K562 (cell line): ENCODE measurements around the gene FXYD4. TPM values are rescaled to one million over a fixed set of nuclear protein-coding genes. Genes with fewer than 3 reads are reported as not detected.
A peak's percentile ranks its signal among the peaks of the same experiment; 100 is the strongest.

Experiments used
- ATAC-seq: fragments of 200-7000 bp; cut with Tn5 transposase; 3 replicates; pipeline ENCODE4 v1.9.1; 2020; ENCODE audit warnings: moderate library complexity
- BruUV-seq: library from RNA; stranded (reverse); fragments of 400-500 nt; replicated peaks from 2 replicates; lab custom pipeline; 2021; lab: Mats Ljungman, UMichigan
- CTCF ChIA-PET: fragments of 300-600 bp; formaldehyde crosslinking; extraction: SDS; loops from one replicate; lab custom pipeline; 2021; ENCODE audit warnings: low intra/inter-chr PET ratio; lab: Yijun Ruan, JAX
- POLR2A ChIA-PET: fragments of 300-600, 350-650 bp; sonication (Branson Sonifier 250); formaldehyde crosslinking; extraction: SDS; loops from one replicate; lab custom pipeline; 2021; ENCODE audit warnings: antibody characterized with exemption, inconsistent platforms; lab: Yijun Ruan, JAX
- DNase-seq, 4 experiments: peaks; one replicate each; pipeline versions ENCODE4 v3.0.0 to v3.0.0-alpha.2; 2011 to 2018; ENCODE audit warnings: low spot score in 3 of 4, mixed read lengths in 3 of 4; ENCODE audit errors: extremely low read depth in 1 of 4
- FAIRE-seq: peaks from 2 replicates; lab custom pipeline; 2011; peaks lifted over from hg19 to GRCh38; lab: Jason Lieb, UNC
- H2AFZ ChIP-seq: 2 replicates; pipeline ENCODE4 v1.6.0; 2011; ENCODE audit warnings: low read depth, low read length, control low read depth, inconsistent platforms
- H3K27ac ChIP-seq: fragments of 200-600 bp; 3 replicates; pipeline ENCODE4 v1.8.0; 2011; ENCODE audit warnings: low read depth, mild to moderate bottlenecking, control low read depth, inconsistent platforms, low read length, moderate library complexity, mixed read lengths; ENCODE audit errors: extremely low read depth
- H3K27me3 ChIP-seq, 2 experiments: fragments of 300-600 bp in 1 of 2; 2 replicates in 1 of 2; 3 replicates in 1 of 2; pipeline versions ENCODE4 v1.6.0 to v1.8.0; 2011; ENCODE audit warnings: inconsistent platforms in 2 of 2, low read length in 2 of 2, mild to moderate bottlenecking in 1 of 2, mixed read lengths in 1 of 2, moderate library complexity in 1 of 2; ENCODE audit not compliant: control insufficient read depth in 2 of 2, insufficient read depth in 2 of 2
- H3K36me3 ChIP-seq: fragments of 300-600 bp; 3 replicates; pipeline ENCODE4 v1.8.0; 2011; ENCODE audit warnings: mild to moderate bottlenecking, low read length, inconsistent platforms; ENCODE audit not compliant: control insufficient read depth, insufficient read depth
- H3K4me1 ChIP-seq, 2 experiments: fragments of 200-600 bp in 1 of 2; replicated peaks in 1 of 2; 2 replicates in 1 of 2; 3 replicates in 1 of 2; pipeline versions ENCODE4 v1.5.1 to v1.8.0; 2011; ENCODE audit warnings: inconsistent platforms in 2 of 2, low read length in 2 of 2, mild to moderate bottlenecking in 1 of 2, mixed read lengths in 1 of 2, moderate library complexity in 1 of 2; ENCODE audit not compliant: control insufficient read depth in 2 of 2, insufficient read depth in 2 of 2
- H3K4me2 ChIP-seq: 2 replicates; pipeline ENCODE4 v1.6.1; 2011; ENCODE audit warnings: low read length, control low read depth, inconsistent platforms, mixed read lengths; ENCODE audit not compliant: insufficient read depth
- H3K4me3 ChIP-seq: fragments of 200-600 bp; sonication (generic), shearing (Covaris generic); 2 replicates; pipeline ENCODE4 v1.5.1; 2016; ENCODE audit warnings: control low read depth, inconsistent platforms
- H3K79me2 ChIP-seq: fragments of 200-600 bp; 3 replicates; pipeline ENCODE4 v1.8.0; 2011; ENCODE audit warnings: low read length, inconsistent platforms; ENCODE audit not compliant: control insufficient read depth, insufficient read depth
- H3K9ac ChIP-seq, 2 experiments: 2 replicates each; pipeline versions ENCODE4 v1.6.0 to v1.6.1; 2011; ENCODE audit warnings: low read depth in 2 of 2, low read length in 2 of 2, control low read depth in 1 of 2, inconsistent platforms in 1 of 2, mild to moderate bottlenecking in 1 of 2, mixed read lengths in 1 of 2; ENCODE audit not compliant: insufficient read depth in 1 of 2
- H3K9me1 ChIP-seq: one replicate; pipeline ENCODE4 v1.6.0; 2011; ENCODE audit warnings: inconsistent platforms, mild to moderate bottlenecking, low read length, moderate library complexity; ENCODE audit not compliant: control insufficient read depth, insufficient read depth
- H3K9me3 ChIP-seq: replicated peaks from 2 replicates; pipeline ENCODE4 v1.5.1; 2011; ENCODE audit warnings: low read depth, low read length, inconsistent platforms; ENCODE audit not compliant: control insufficient read depth, insufficient read depth
- H4K20me1 ChIP-seq: replicated peaks from 2 replicates; pipeline ENCODE4 v1.6.1; 2011; ENCODE audit warnings: low read length, inconsistent platforms, mixed read lengths; ENCODE audit not compliant: control insufficient read depth, insufficient read depth
- E2F8 ChIP-seq: fragments of 450-650 bp; IDR thresholded peaks from 2 replicates; pipeline ENCODE4 v1.7.1; 2018; ENCODE audit warnings: mild to moderate bottlenecking, low read depth; ENCODE audit not compliant: partially characterized antibody
- ETS1 ChIP-seq: conservative IDR thresholded peaks from 2 replicates; pipeline ENCODE4 v1.6.1; 2011; ENCODE audit warnings: low read depth, mild to moderate bottlenecking, low read length; ENCODE audit not compliant: control insufficient read depth
- RAD51 ChIP-seq: fragments of 450-650 bp; IDR thresholded peaks from 2 replicates; pipeline ENCODE4 v1.7.1; 2016; ENCODE audit warnings: low read depth, mild to moderate bottlenecking, borderline replicate concordance
- SPI1 ChIP-seq: IDR thresholded peaks from 2 replicates; pipeline ENCODE4 v1.6.1; 2011; ENCODE audit warnings: low read depth, low read length, control low read depth, borderline replicate concordance
- ZNF146 ChIP-seq: IDR thresholded peaks from one replicate; pipeline ENCODE4 v1.6.1; 2018; ENCODE audit warnings: missing compliant biosample characterization; ENCODE audit not compliant: unreplicated experiment
- ZNF512 ChIP-seq: IDR thresholded peaks from 2 replicates; pipeline ENCODE4 v1.6.1; 2016; ENCODE audit warnings: missing genetic modification characterization, missing compliant biosample characterization
- WGBS: fragments of 100-300 bp; shearing (Covaris generic); methylation state at CpG from one replicate; pipeline ENCODE4 v1.1.6; 2016; ENCODE audit warnings: low coverage, mixed read lengths; ENCODE audit not compliant: insufficient coverage; ENCODE audit errors: missing lambda C conversion rate; 5-methylcytosine and 5-hydroxymethylcytosine counted together
- in situ Hi-C: fragments of 300-500 bp; cut with MboI; formaldehyde crosslinking; loops from 4 replicates; pipeline ENCODE4 v1.15.0; 2018; ENCODE audit warnings: inconsistent platforms, mixed read lengths
- intact Hi-C: fragments of 100-400 bp; cut with micrococcal nuclease; formaldehyde crosslinking; loops from 2 replicates; pipeline ENCODE4 v1.14.2; 2022
- polyA plus RNA-seq, 8 experiments: library from polyadenylated mRNA; depleted of rRNA in 4 of 8; stranded (reverse) in 5 of 8; unstranded in 3 of 8; fragments of >200 nt; fragmentation: Nextera tagmentation in 2 of 8; fragmentation: Illumina TruSeq in 1 of 8; extraction: Ambion mirVana in 2 of 8; extraction: Trizol in 1 of 8; gene quantifications; 2 replicates each; pipeline versions ENCODE4 v1.2.1 to v1.2.3, GENCODE V29; 2011 to 2014; ENCODE audit warnings: inconsistent platforms in 1 of 8, missing spikeins in 1 of 8
- total RNA-seq, 7 experiments: library from RNA; depleted of rRNA in 6 of 7; stranded (reverse); fragments of >200 nt in 6 of 7; fragmentation: Illumina TruSeq in 2 of 7; extraction: Trizol in 2 of 7; gene quantifications; 2 replicates each; pipeline versions ENCODE4 v1.2.1 to v1.2.3, GENCODE V29; 2011 to 2021; ENCODE audit warnings: low replicate concordance in 1 of 7

FXYD4 gene
- total and polyA plus RNA-seq, 9 of the 15 experiments (the other 6 are each of a cell fraction or from before 2014, with no cell fraction given), result not detected

- no peak for TF ChIP-seq ETS1
- no peak for TF ChIP-seq E2F8
- no peak for TF ChIP-seq ZNF146 (CRISPR knock-in tag)
- TF ChIP-seq, all 486 proteins: peak for 20
These were observed at the start of gene FXYD4 (continued) for GRCh38 chr10:43371418-43371817.

GRCh38 chr10:43322331-43322730 is 49.1 kb upstream of the FXYD4 start:
- POLR2A ChIA-PET, result no interaction called here
- peaks cover 4 to 9% of the 10 kb centered on the region in 2 experiments; a peak in 1 of 5 replicates for H3K4me1 ChIP-seq

More at GRCh38 chr10:43322331-43322730, 49.1 kb upstream of the FXYD4 start:
- Histone ChIP-seq H3K4me3 (no peak overlapping the region), H3K9ac (no peak overlapping the region), H2AFZ (no peak overlapping the region), H4K20me1 (0 out of 2 replicates have a peak, but pooled peaks cover 2% of the 10 kb centered on the region), H3K27me3 (peaks cover 59 to 89% of the 10 kb centered on the region in 2 experiments), H3K4me2 (no peak overlapping the region), H3K79me2 (no peaks in the 10 kb centered on the region), H3K9me3 (no peaks in the 10 kb centered on the region), H3K36me3 (no peaks in the 10 kb centered on the region), H3K9me1 (no peaks in the 10 kb centered on the region), H3K27ac (no peak overlapping the region)
- BruUV-seq, result no TSS peak
- DNase-seq, result no peak
- TF ChIP-seq RAD51 (no peak), ZNF512 (tag) (peak; percentile 85), SPI1 (no peak)
- ATAC-seq, result no peak
- in situ Hi-C loops, result no loop called here
- no peak for FAIRE-seq
- CTCF ChIA-PET, result no interaction called here
- intact Hi-C loops, result no loop called here
- WGBS, result 51% methylated on average over 14 of the region's 14 CpGs
